Heart left ventricle (tissue), 13 donors: ENCODE data around the gene CLRN2.

Experiments
- CTCF ChIP-seq, 12 donors: fragments of 200-600 bp; sonication (generic) in 4 of 12; IDR thresholded peaks; one replicate each; pipeline versions ENCODE4 v1.5.0 to v1.8.0; 2018 to 2022; ENCODE audit warnings: antibody characterized with exemption in 12 of 12, mild to moderate bottlenecking in 5 of 12
- POLR2A ChIP-seq, 2 donors: fragments of 450-650 bp; IDR thresholded peaks; one replicate each; pipeline ENCODE4 v1.6.1; 2017; ENCODE audit warnings: antibody characterized with exemption in 2 of 2, mild to moderate bottlenecking in 2 of 2, moderate library complexity in 2 of 2
- donor health status: ischemic (EF 13 %, LVEDD 7.1; RV severe dilation, severe dysfunction).
- donor health status: DM: no; HTN: yes; CAD: no.
- donor health status: DM: no; HTN: no; CAD: no.
- donor health status: ischemic (EF 25% LVEDD 6.9; RV normal size, moderate dysfunction).
- donor health status: ischemic (EF 25% LVEDD 5.7; RV mildly dilated, moderate dysfunction).
- donor health status: ischemic (EF 35%, LVEDD 5.7; RV mildly dilated, moderate dysfunction).
- donor health status: nonischemic (EF 11% LVEDD 7.7; RV severe dilation, severe dysfunction).
- donor health status: DM: yes; HTN: yes; CAD: no.
- donor health status: PGD.
- donor health status: ischemic (EF 29% LVEDD 5.4; RV normal size, mild dysfunction).
- donor health status: nonischemic (EF 23%, LVEDD 6.1; RV moderate dilation, normal function).

DNA sequence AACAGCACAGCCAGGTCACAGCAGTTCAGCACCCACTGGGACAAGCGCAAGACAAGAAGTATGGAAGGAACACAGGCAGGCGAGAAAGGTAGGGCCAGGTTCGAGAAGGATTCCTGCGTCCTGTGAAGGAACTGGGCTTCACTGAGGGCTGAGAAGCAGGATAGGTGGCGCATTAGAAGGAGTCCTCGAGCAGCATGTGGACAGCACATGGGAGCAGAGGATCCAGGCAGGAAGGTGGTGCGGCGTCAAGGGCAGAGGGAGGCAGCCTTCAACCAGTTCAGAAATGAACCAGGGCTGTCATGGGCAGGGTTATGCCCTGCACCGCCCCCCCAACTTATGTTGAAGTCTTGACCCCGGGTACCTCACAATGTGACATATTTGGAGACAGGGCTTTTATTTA lies 31.3 kb downstream of the CLRN2 start:
- no peak for TF ChIP-seq CTCF (IDR thresholded peaks at IDR 0.05)
- TF ChIP-seq POLR2A (IDR thresholded peaks at IDR 0.05): no peak
